Stimulated activated CD4-positive, alpha-beta T cell treated with anti-CD3 and anti-CD28 coated beads, Interleukin-15, amount 100 ng/mL, for 1 hour (primary cell): Measurements from ENCODE around the gene SLC24A3.

Experiments
- DNase-seq, 2 donors: peaks; one replicate each; pipeline ENCODE4 v3.0.0-alpha.2; 2020; ENCODE audit warnings: low read depth in 1 of 2, low spot score in 1 of 2

The SLC24A3 gene

GRCh38 chr20:19301142-19301541, 88.7 kb downstream of the SLC24A3 start:
- no peak for DNase-seq

GRCh38 chr20:19301843-19302242, 89.4 kb downstream of the SLC24A3 start:
- no peak for DNase-seq

GRCh38 chr20:19302714-19303113, 90.3 kb downstream of the SLC24A3 start:
- DNase-seq, result no peak

- DNase-seq, result no peak
Measured at GRCh38 chr20:19304389-19304788, 91.9 kb downstream of the SLC24A3 start.

GRCh38 chr20:19304886-19305415, 92.5 kb downstream of the SLC24A3 start:
- no peak for DNase-seq

GRCh38 chr20:19308146-19308545, 95.7 kb downstream of the SLC24A3 start:
- no peak for DNase-seq

- DNase-seq, result no peak
Measured at GRCh38 chr20:19310541-19310940, 98.1 kb downstream of the SLC24A3 start.

GRCh38 chr20:19313342-19314069, 101.1 kb downstream of the SLC24A3 start:
- no peak for DNase-seq

GRCh38 chr20:19314621-19315020, 102.2 kb downstream of the SLC24A3 start:
- DNase-seq, result no peak

GRCh38 chr20:19317237-19318069, 105.0 kb downstream of the SLC24A3 start:
- no peak for DNase-seq

- DNase-seq, result no peak
Measured at GRCh38 chr20:19318610-19319009, 106.2 kb downstream of the SLC24A3 start.

GRCh38 chr20:19320005-19320404, 107.6 kb downstream of the SLC24A3 start:
- no peak for DNase-seq

- DNase-seq, result no peak
Measured at GRCh38 chr20:19321176-19321575, 108.7 kb downstream of the SLC24A3 start.

GRCh38 chr20:19322061-19322985, 109.9 kb downstream of the SLC24A3 start:
- no peak for DNase-seq

- DNase-seq, result no peak
Measured at GRCh38 chr20:19327401-19327800, 115.0 kb downstream of the SLC24A3 start.

- no peak for DNase-seq
Measured at GRCh38 chr20:19328676-19329075, 116.2 kb downstream of the SLC24A3 start.

- DNase-seq, result no peak
Measured at GRCh38 chr20:19330038-19330437, 117.6 kb downstream of the SLC24A3 start.

- no peak for DNase-seq
Measured at GRCh38 chr20:19330731-19331130, 118.3 kb downstream of the SLC24A3 start.

GRCh38 chr20:19333563-19333962, 121.1 kb downstream of the SLC24A3 start:
- no peak for DNase-seq

GRCh38 chr20:19335341-19335740, 122.9 kb downstream of the SLC24A3 start:
- no peak for DNase-seq

GRCh38 chr20:19335916-19336315, 123.5 kb downstream of the SLC24A3 start:
- no peak for DNase-seq
